ENCODE results near the gene PABPN1L. TPM values are rescaled to one million over a fixed set of nuclear protein-coding genes. Genes with fewer than 3 reads are reported as not detected.

PABPN1L gene
- total and polyA plus RNA-seq, 2 of the 4 experiments (the other 2 are of a cell fraction): not detected

GRCh38 chr16:88842806-88843205 lies 23.7 kb downstream of the PABPN1L start:
- H3K9ac ChIP-seq (ENCODE audit: low read depth, low read length): no peak overlapping the region
- H2AFZ ChIP-seq (replicated peaks; ENCODE audit: low read length, poor library complexity): no peak overlapping the region
- no peak overlapping the region for H4K8ac ChIP-seq (ENCODE audit: low read depth in 2 of 2, low read length in 2 of 2)
- peaks cover 29% of the 10 kb centered on the region for H3K36me3 ChIP-seq (ENCODE audit: control insufficient read depth, insufficient read depth, low read length)
- H4K20me1 ChIP-seq (ENCODE audit: insufficient read depth, low read length): peaks cover 4% of the 10 kb centered on the region; the same call in 1 of the 2 replicates
- ATAC-seq (ENCODE audit: low read depth) (no peak), DNase-seq (no peak)
- no peak overlapping the region for H4K5ac ChIP-seq (ENCODE audit: low read depth, low read length)
- no peak overlapping the region for H3K4ac ChIP-seq (ENCODE audit: low read depth, low read length)
- H3K14ac ChIP-seq (replicated peaks; ENCODE audit: low read depth, low read length): no peak overlapping the region
- no peak overlapping the region for H2AK5ac ChIP-seq (ENCODE audit: low read depth, low read length)
- H3K18ac ChIP-seq (ENCODE audit: low read depth, low read length): no peak overlapping the region
- H4K91ac ChIP-seq (ENCODE audit: insufficient read depth, low read depth, low read length): no peak overlapping the region
- H3K4me2 ChIP-seq (ENCODE audit: low read depth, low read length): no peak overlapping the region
- H2BK20ac ChIP-seq (ENCODE audit: low read depth, low read length): no peak overlapping the region
- ChIA-PET POLR2A (ENCODE audit: unreplicated experiment) (no interaction called here), CTCF (no interaction called here)
- 94% methylated on average over 13 of the region's 25 CpGs; no CpG with 5 or more reads in 1 of the 2 experiments for WGBS, 2 experiments (ENCODE audit: extremely low coverage in 2 of 2, insufficient read length in 1 of 2)
- peaks cover 3% of the 10 kb centered on the region; the same call in 1 of the 2 replicates for H3K4me1 ChIP-seq (ENCODE audit: control insufficient read depth, insufficient read depth, low read length)
- no peak overlapping the region for H3K27ac ChIP-seq (ENCODE audit: insufficient read depth, low read length)
- dilution Hi-C loops (cut with HindIII; ENCODE audit: low sequenced_read_pairs, unreplicated experiment): no loop called here
- H3K79me1 ChIP-seq (ENCODE audit: low read depth in 1 of 2, low read length in 2 of 2): peaks cover 4 to 13% of the 10 kb centered on the region in 2 experiments; a peak in 2 of 4 replicates
- no peak overlapping the region for H2BK120ac ChIP-seq (ENCODE audit: low read depth, low read length)
- no peaks in the 10 kb centered on the region for H3K9me1 ChIP-seq (ENCODE audit: insufficient read depth, low read length)
- no peaks in the 10 kb centered on the region for H3K9me3 ChIP-seq (ENCODE audit: control insufficient read depth, insufficient read depth, low read length)
- no peak overlapping the region for H3K56ac ChIP-seq (ENCODE audit: extremely low read depth, insufficient read depth, low read length)
- BruUV-seq (replicated peaks): no TSS peak
- no peak overlapping the region for H2AK9ac ChIP-seq (replicated peaks; ENCODE audit: low read depth, low read length, poor library complexity)
- no peak overlapping the region for H3K4me3 ChIP-seq (ENCODE audit: insufficient read depth, low read depth, low read length)
- intact Hi-C loops (cut with micrococcal nuclease): no loop called here
- in situ Hi-C loops (cut with MboI; ENCODE audit: low sequenced_read_pairs): no loop called here
- no peak overlapping the region for H2BK15ac ChIP-seq (ENCODE audit: low read depth, low read length)
- no peak overlapping the region for H2BK5ac ChIP-seq (ENCODE audit: low read depth, low read length, poor library complexity, severe bottlenecking)
- no peaks in the 10 kb centered on the region for H3K27me3 ChIP-seq (ENCODE audit: control insufficient read depth, insufficient read depth, low read length)
- no peak overlapping the region for H3K23ac ChIP-seq (ENCODE audit: low read depth, low read length)
- no peak for TF ChIP-seq RFX5 (IDR thresholded peaks at IDR 0.05; ENCODE audit: low read depth, low read length)
- TF ChIP-seq MAFK (IDR thresholded peaks at IDR 0.05; ENCODE audit: low read depth, low read length): no peak
- no peak for TF ChIP-seq CHD1 (IDR thresholded peaks at IDR 0.05; ENCODE audit: low read depth, low read length)
- no peak for TF ChIP-seq POLR2A (IDR thresholded peaks at IDR 0.05; ENCODE audit: low read depth, low read length)

Measured in IMR-90 (cell line).